ENCODE measurements around the gene ZNF432. TPM values are rescaled to one million over a fixed set of nuclear protein-coding genes. Genes with fewer than 3 reads are reported as not detected.

ZNF432 gene
- polyA plus RNA-seq, 1 of the 3 experiments (the other 2 are of a cell fraction): 2.9 TPM

DNA sequence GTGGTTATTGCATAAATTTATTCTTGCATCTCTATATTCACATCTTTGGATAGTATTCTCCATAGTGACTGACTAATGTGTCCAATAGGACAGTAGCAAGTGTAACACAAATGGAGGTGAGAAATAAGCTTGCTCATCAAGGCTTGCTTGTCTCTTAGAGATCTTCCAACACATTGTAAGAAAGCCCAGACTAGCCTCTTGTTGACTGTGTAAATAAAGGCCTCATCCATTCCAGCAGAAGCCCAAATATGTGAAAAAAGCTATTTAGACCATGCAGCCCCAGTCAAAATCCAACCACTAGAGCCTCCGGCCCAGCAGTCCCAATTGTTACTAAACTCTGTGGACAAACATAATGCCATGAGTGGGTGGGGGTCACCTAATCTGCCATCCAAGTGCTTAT lies 38.0 kb downstream of the ZNF432 start (continued):
- TF ChIP-seq, protein P1, sequence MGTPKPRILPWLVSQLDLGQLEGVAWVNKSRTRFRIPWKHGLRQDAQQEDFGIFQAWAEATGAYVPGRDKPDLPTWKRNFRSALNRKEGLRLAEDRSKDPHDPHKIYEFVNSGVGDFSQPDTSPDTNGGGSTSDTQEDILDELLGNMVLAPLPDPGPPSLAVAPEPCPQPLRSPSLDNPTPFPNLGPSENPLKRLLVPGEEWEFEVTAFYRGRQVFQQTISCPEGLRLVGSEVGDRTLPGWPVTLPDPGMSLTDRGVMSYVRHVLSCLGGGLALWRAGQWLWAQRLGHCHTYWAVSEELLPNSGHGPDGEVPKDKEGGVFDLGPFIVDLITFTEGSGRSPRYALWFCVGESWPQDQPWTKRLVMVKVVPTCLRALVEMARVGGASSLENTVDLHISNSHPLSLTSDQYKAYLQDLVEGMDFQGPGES (IDR thresholded peaks at IDR 0.05; ENCODE audit: low read depth, low read length): no peak
- TF ChIP-seq SMC3 (IDR thresholded peaks at IDR 0.05; ENCODE audit: low read depth, low read length) (no peak), EP300 (IDR thresholded peaks at IDR 0.05; ENCODE audit: borderline replicate concordance in 1 of 2, low read depth in 1 of 2, low read length in 1 of 2) (no peak), GATA2 (CRISPR knock-in tag; IDR thresholded peaks at IDR 0.05) (no peak), RCOR1 (IDR thresholded peaks at IDR 0.05; ENCODE audit: low read length) (no peak)

DNA sequence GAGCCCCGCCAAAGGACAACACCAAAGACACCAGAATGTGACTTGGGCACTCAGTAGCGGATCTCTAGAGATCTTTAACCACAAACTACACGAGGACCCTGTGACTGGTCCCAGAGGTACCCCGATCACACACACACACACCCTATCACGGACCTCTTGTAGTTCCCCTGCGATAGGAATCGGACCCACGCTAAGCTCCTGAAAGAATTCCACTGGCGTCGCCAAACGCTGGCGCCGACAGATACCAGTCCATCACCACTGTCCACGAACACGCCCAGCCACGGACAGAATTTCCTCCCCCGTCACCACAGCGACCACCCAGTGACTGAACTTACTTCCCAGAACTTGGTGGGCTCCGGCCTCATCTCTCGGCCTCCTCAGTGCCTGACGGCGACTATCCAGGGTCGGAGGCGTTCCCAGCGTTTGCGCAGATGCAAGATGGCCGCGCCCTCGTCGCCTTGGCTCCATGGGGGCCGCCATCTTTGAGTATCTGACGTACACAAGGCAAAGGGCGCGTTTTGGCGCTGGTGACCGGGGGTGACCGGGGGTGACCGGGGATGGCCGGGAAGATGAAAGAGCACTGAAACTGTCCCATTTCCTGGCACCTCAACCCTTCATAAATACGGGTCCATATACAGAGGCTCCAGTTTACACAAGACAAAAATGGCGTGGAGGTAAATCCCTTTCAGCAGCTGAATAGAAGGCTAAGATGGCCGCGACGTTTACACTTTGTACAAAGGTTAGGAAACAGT lies 40.7 kb downstream of the ZNF432 start, which contains the start of gene ZNF615:
Gene ZNF615 (minus strand): TSS at position 406 of the 752 bp plus-strand sequence. CDS start 4,500 bp downstream, outside the sequence.
- DNase-seq: peak; percentile 84
- H3K27me3 ChIP-seq (ENCODE audit: insufficient read depth): no peaks in the 10 kb centered on the region
- H3F3A ChIP-seq (replicated peaks; ENCODE audit: insufficient read depth): no peaks in the 10 kb centered on the region
- peak within 1 kb of the TSS; percentile 49 to 82; a peak in 3 of 4 replicates for H3K27ac ChIP-seq (ENCODE audit: low read depth in 2 of 2, low read length in 1 of 2)
- ChIA-PET CTCF (interaction anchor here (1.3 kb wide), 1 partner anchor 13 kb away, joined by 3 read pairs; no protein-coding TSS in a partner anchor), POLR2A (interaction anchor here (1.5 kb wide), 1 partner anchor 20 kb away, joined by 5 read pairs; the partner anchor contains the start of gene ZNF614)
- peak within 1 kb of the TSS; percentile 97 for H2AFZ ChIP-seq (ENCODE audit: low read depth)
- H3K9me3 ChIP-seq: peaks cover 10% of the 10 kb centered on the region; the same call in 1 of the 2 replicates
- TF ChIP-seq TAF1 (IDR thresholded peaks at IDR 0.05; ENCODE audit: borderline replicate concordance, low read depth, low read length): peak; percentile 57; the same call in 1 of the 2 replicates
- peak; percentile 60; the same call in 1 of the 2 replicates for TF ChIP-seq MXI1 (IDR thresholded peaks at IDR 0.05; ENCODE audit: low read depth, low read length)
- TF ChIP-seq RAD21 (IDR thresholded peaks at IDR 0.05; ENCODE audit: low read length): no peak
- peak; percentile 36; the same call in 1 of the 2 replicates for TF ChIP-seq POLR2AphosphoS5 (IDR thresholded peaks at IDR 0.05; ENCODE audit: low read depth, low read length)
- no peak; the same call in 1 of the 2 replicates for TF ChIP-seq MAX (IDR thresholded peaks at IDR 0.05; ENCODE audit: low read depth)
- peak; percentile 65; the same call in 1 of the 2 replicates for TF ChIP-seq NRF1 (IDR thresholded peaks at IDR 0.05; ENCODE audit: low read depth, low read length)
- TF ChIP-seq GABPA (IDR thresholded peaks at IDR 0.05; ENCODE audit: low read depth): no peak
- TF ChIP-seq YY1 (IDR thresholded peaks at IDR 0.05; ENCODE audit: low read depth): peak; percentile 100
- no peak for TF ChIP-seq GATA2 (CRISPR knock-in tag; IDR thresholded peaks at IDR 0.05)
- peak; percentile 28; the same call in 1 of the 2 replicates for TF ChIP-seq SIN3A (IDR thresholded peaks at IDR 0.05; ENCODE audit: borderline replicate concordance, low read depth, low read length)
- peak; percentile 51 for TF ChIP-seq CHD2 (IDR thresholded peaks at IDR 0.05; ENCODE audit: low read length, partially characterized antibody)
- peaks cover 26% of the 10 kb centered on the region; the same call in 1 of the 2 replicates for H3K79me2 ChIP-seq (ENCODE audit: insufficient read depth)
- H3K4me2 ChIP-seq: peak within 1 kb of the TSS; percentile 70
- H3K36me3 ChIP-seq (replicated peaks in 1 of 2; ENCODE audit: control insufficient read depth in 1 of 2, insufficient read depth in 2 of 2, low read length in 1 of 2): peaks cover 3 to 13% of the 10 kb centered on the region in 2 experiments
- H3K9me2 ChIP-seq: no peaks in the 10 kb centered on the region
- peak within 1 kb of the TSS; percentile 66 for H3K9ac ChIP-seq
- 1% methylated on average over 38 of the region's 44 CpGs for WGBS (ENCODE audit: low lambda C conversion rate)
- H4K20me1 ChIP-seq (ENCODE audit: insufficient read depth): no peaks in the 10 kb centered on the region
- H3K4me1 ChIP-seq (ENCODE audit: control insufficient read depth in 1 of 2, insufficient read depth in 2 of 2, low read depth in 1 of 2, low read length in 1 of 2): peaks cover 0 to 5% of the 10 kb centered on the region in 2 experiments; a peak in 1 of 4 replicates
- peak within 1 kb of the TSS; percentile 76 to 84 for H3K4me3 ChIP-seq (ENCODE audit: low read depth in 2 of 2, low read length in 1 of 2)
